Upper lobe of left lung (tissue), 6 donors: ENCODE data around the gene CFAP45. TPM values are rescaled to one million over a fixed set of nuclear protein-coding genes. Genes with fewer than 3 reads are reported as not detected.
"Not testable (repeated sequence)": the region's sequence is repeated elsewhere in the genome, so short reads cannot be mapped to it uniquely, and the experiment has no call there.

Experiments used
- ATAC-seq, 2 donors: fragments of 200-7000 bp; cut with Tn5 transposase; one replicate each; pipeline ENCODE4 v1.9.1; 2022; ENCODE audit warnings: mild to moderate bottlenecking in 2 of 2, moderate library complexity in 2 of 2; ENCODE audit not compliant: low FRiP score in 2 of 2
- DNase-seq, 2 donors: peaks; one replicate each; pipeline ENCODE4 v3.0.0-alpha.2; 2019 to 2020
- H3K27ac ChIP-seq, 4 donors: fragments of 200-600 bp; sonication (generic); one replicate each; pipeline ENCODE4 v1.5.1; 2016 to 2019
- H3K27me3 ChIP-seq, 4 donors: fragments of 200-600 bp; sonication (generic); one replicate each; pipeline ENCODE4 v1.5.1; 2017 to 2019
- H3K36me3 ChIP-seq, 4 donors: fragments of 200-600 bp; sonication (generic); one replicate each; pipeline ENCODE4 v1.5.1; 2016 to 2019
- H3K4me1 ChIP-seq, 4 donors: fragments of 200-600 bp; sonication (generic); one replicate each; pipeline ENCODE4 v1.5.1; 2018 to 2019
- H3K4me3 ChIP-seq, 4 donors: fragments of 200-600 bp; sonication (generic); one replicate each; pipeline ENCODE4 v1.5.1; 2017 to 2019; ENCODE audit warnings: mild to moderate bottlenecking in 2 of 4, moderate library complexity in 1 of 4
- H3K9me3 ChIP-seq, 4 donors: fragments of 200-600 bp; sonication (generic); one replicate each; pipeline ENCODE4 v1.5.1; 2018 to 2019
- EP300 ChIP-seq, 4 donors: sonication (generic); formaldehyde crosslinking; IDR thresholded peaks; one replicate each; pipeline ENCODE4 v1.5.1; 2017; ENCODE audit warnings: antibody characterized with exemption in 4 of 4, control low read depth in 2 of 4
- POLR2A ChIP-seq, 4 donors: fragments of 450-650 bp; IDR thresholded peaks; one replicate each; pipeline ENCODE4 v1.5.1; 2016 to 2017; ENCODE audit warnings: antibody characterized with exemption in 4 of 4, mild to moderate bottlenecking in 2 of 4
- POLR2AphosphoS5 ChIP-seq, 2 donors: sonication (generic); formaldehyde crosslinking; IDR thresholded peaks; one replicate each; pipeline ENCODE4 v1.5.1; 2017; ENCODE audit warnings: antibody characterized with exemption in 2 of 2
- WGBS, 2 donors: methylation state at CpG; one replicate each; pipeline ENCODE4 v1.1.5; 2017 to 2018; 5-methylcytosine and 5-hydroxymethylcytosine counted together
- total RNA-seq, 6 donors: library from RNA; depleted of rRNA in 4 of 6; stranded (reverse); fragments of >200 nt in 4 of 6; gene quantifications; one replicate each; pipeline versions ENCODE4 v1.1.0 to v1.2.1, GENCODE V29; 2016 to 2021
- TF ChIP-seq, protein P1 (sequence below), 6 experiments: fragments of 450-650 bp in 4 of 6; fragments of 200-600 bp in 2 of 6; sonication (generic) in 2 of 6; IDR thresholded peaks; one replicate each; pipeline ENCODE4 v1.5.1; 2016 to 2019; ENCODE audit warnings: antibody characterized with exemption in 6 of 6
- donor health status: DM: no; HTN: no; CAD: no; lungs with moderate emphysema.
- donor health status: DM: no; HTN: yes; CAD: no; lungs with severe emphysema.

CFAP45 gene
- total RNA-seq, 6 donors from 2014 or later = 1.2 to 34.6 (median 9.0) TPM

- Histone ChIP-seq H3K4me1 (peaks cover 10 to 20% (median 19%) of the 10 kb centered on the region in 4 donors), H3K27me3 (no peaks in the 10 kb centered on the region), H3K9me3 (no peaks in the 10 kb centered on the region), H3K4me3 (no peak overlapping the region), H3K36me3 (no peaks in the 10 kb centered on the region), H3K27ac (no peak overlapping the region)
- 55 to 98% methylated on average over 3 of the region's 3 CpGs for WGBS, 2 donors
- ATAC-seq = no peak
- DNase-seq = peak in 1 of 2 donors; percentile 10
- TF ChIP-seq EP300 (IDR thresholded peaks at IDR 0.05) (no peak), POLR2A (IDR thresholded peaks at IDR 0.05) (no peak), POLR2AphosphoS5 (IDR thresholded peaks at IDR 0.05) (no peak)
- TF ChIP-seq, protein P1, sequence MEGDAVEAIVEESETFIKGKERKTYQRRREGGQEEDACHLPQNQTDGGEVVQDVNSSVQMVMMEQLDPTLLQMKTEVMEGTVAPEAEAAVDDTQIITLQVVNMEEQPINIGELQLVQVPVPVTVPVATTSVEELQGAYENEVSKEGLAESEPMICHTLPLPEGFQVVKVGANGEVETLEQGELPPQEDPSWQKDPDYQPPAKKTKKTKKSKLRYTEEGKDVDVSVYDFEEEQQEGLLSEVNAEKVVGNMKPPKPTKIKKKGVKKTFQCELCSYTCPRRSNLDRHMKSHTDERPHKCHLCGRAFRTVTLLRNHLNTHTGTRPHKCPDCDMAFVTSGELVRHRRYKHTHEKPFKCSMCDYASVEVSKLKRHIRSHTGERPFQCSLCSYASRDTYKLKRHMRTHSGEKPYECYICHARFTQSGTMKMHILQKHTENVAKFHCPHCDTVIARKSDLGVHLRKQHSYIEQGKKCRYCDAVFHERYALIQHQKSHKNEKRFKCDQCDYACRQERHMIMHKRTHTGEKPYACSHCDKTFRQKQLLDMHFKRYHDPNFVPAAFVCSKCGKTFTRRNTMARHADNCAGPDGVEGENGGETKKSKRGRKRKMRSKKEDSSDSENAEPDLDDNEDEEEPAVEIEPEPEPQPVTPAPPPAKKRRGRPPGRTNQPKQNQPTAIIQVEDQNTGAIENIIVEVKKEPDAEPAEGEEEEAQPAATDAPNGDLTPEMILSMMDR (IDR thresholded peaks at IDR 0.05) = no peak
Measured at GRCh38 chr1:159902541-159902940, 2.6 kb upstream of the CFAP45 start.

- H3K9me3 ChIP-seq = no peaks in the 10 kb centered on the region
- 56 to 64% methylated on average over 1 to 2 of the region's 2 CpGs for WGBS, 2 donors
- no peak overlapping the region for H3K4me3 ChIP-seq
- peak overlapping the region; percentile 67 to 82 (median 70) for H3K27ac ChIP-seq
- ATAC-seq = no peak
- peaks cover 18 to 34% (median 29%) of the 10 kb centered on the region in 4 donors for H3K4me1 ChIP-seq
- H3K36me3 ChIP-seq = no peaks in the 10 kb centered on the region
- TF ChIP-seq, protein P1 (IDR thresholded peaks at IDR 0.05) = no peak
- TF ChIP-seq POLR2A (IDR thresholded peaks at IDR 0.05) (no peak), EP300 (IDR thresholded peaks at IDR 0.05) (no peak), POLR2AphosphoS5 (IDR thresholded peaks at IDR 0.05) (no peak)
- no peaks in the 10 kb centered on the region for H3K27me3 ChIP-seq
- no peak for DNase-seq
Measured at GRCh38 chr1:159900755-159901360, 893 bp upstream of the CFAP45 start.

GRCh38 chr1:159899634-159900033 is 331 bp downstream of the CFAP45 start:
- H3K27me3 ChIP-seq, H3K36me3 ChIP-seq, ATAC-seq, DNase-seq, H3K9me3 ChIP-seq: not testable (repeated sequence)
- Histone ChIP-seq H3K27ac (peak overlapping the region; percentile 67 to 82 (median 70)), H3K4me3 (peak overlapping the region in 2 of 4 donors; percentile 17 to 21), H3K4me1 (peaks cover 21 to 39% (median 33%) of the 10 kb centered on the region in 4 donors)
- WGBS, 2 donors = 93% methylated on average over 14 to 15 of the region's 15 CpGs

DNA sequence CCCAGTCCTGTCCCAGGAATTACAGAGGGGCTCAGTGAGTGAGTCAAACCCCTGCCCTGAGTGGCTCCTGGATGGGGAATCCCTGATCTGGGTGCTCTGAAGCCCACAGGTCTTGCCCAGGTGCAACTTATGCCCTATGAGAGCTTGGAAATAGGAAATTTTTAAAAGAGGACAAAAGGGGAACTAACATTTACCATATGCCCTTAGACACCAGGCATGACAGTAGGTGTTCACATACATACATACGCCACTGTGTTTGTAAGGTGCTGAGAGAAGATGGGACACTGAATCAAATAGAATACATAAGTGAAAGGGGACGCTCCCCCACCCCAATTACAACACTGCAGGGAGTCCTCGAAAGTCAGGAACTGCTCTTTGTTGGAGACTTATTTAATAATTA is 1.4 kb downstream of the CFAP45 start:
- H3K4me1 ChIP-seq = peaks cover 21 to 39% (median 33%) of the 10 kb centered on the region in 4 donors
- no peak overlapping the region for H3K4me3 ChIP-seq
- no peak for ATAC-seq
- no peaks in the 10 kb centered on the region for H3K36me3 ChIP-seq
- whole genome bisulfite sequencing, 2 donors = 76 to 83% methylated on average over 3 of the region's 3 CpGs
- TF ChIP-seq, protein P1 (IDR thresholded peaks at IDR 0.05) = no peak
- TF ChIP-seq EP300 (IDR thresholded peaks at IDR 0.05) = no peak
- TF ChIP-seq POLR2A (IDR thresholded peaks at IDR 0.05) = no peak
- no peak for TF ChIP-seq POLR2AphosphoS5 (IDR thresholded peaks at IDR 0.05)
- DNase-seq = no peak
- H3K9me3 ChIP-seq = no peaks in the 10 kb centered on the region
- H3K27ac ChIP-seq = no peak overlapping the region
- no peaks in the 10 kb centered on the region for H3K27me3 ChIP-seq

- H3K9me3 ChIP-seq = no peaks in the 10 kb centered on the region
- TF ChIP-seq, protein P1 (IDR thresholded peaks at IDR 0.05) = no peak
- TF ChIP-seq POLR2A (IDR thresholded peaks at IDR 0.05) = no peak
- TF ChIP-seq EP300 (IDR thresholded peaks at IDR 0.05) = no peak
- no peak for TF ChIP-seq POLR2AphosphoS5 (IDR thresholded peaks at IDR 0.05)
- H3K4me1 ChIP-seq = peaks cover 21 to 39% (median 33%) of the 10 kb centered on the region in 4 donors
- WGBS, 2 donors = 73 to 83% methylated on average over 3 of the region's 3 CpGs
- no peaks in the 10 kb centered on the region for H3K36me3 ChIP-seq
- H3K27me3 ChIP-seq = no peaks in the 10 kb centered on the region
- DNase-seq (peak in 1 of 2 donors; percentile 38), ATAC-seq (no peak)
- no peak overlapping the region for H3K27ac ChIP-seq
- no peak overlapping the region for H3K4me3 ChIP-seq
Measured at GRCh38 chr1:159897962-159898361, 2.0 kb downstream of the CFAP45 start.
